HG03378 (cell line): Measurements from ENCODE around the gene PLCG1.

Experiments
- ATAC-seq: cut with Tn5 transposase; IDR thresholded peaks from one replicate; pipeline ENCODE4 v1.9.1; 2021; ENCODE audit warnings: mild to moderate bottlenecking, moderate library complexity; ENCODE audit not compliant: unreplicated experiment

PLCG1 gene

DNA sequence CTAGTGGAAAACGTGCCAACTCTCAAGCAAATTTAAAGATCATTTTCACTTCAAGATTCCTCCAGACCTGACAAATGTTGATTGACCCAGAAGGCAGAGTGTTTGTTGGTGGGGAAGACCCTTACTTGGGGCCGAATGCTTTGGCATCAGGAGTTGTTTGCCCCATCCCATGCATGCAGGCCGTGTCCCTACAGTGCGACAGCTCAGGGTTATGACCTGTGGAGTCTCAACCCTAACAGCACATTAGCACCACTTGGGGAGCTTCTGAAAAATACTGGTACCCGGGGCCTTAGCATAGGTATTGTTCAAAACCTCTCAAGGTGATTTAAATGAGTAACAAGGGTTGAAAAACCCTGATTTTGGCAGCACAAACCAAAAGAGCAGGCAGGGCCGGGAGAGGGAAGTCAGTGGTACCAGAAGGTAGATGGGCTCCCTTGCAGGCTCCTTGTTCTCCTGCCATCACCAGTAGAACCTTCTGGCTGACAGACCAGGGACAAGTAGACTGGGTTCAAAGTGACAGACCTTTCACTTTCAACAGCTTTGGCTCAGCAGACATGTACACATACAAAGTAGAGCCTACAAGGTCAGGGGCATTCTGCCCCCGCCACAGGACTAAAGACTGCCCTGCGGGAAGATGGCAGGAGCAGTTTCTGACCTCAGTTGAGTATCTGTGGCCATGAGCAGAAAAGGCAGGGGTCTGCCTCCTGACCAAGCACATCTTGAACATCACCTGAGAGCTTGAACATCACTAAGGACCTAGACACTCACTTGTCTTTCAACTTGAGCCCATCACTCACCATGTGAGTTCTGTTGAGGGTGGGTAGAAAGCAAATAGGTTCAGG lies 39.6 kb downstream of the PLCG1 start:
- no peak for ATAC-seq

DNA sequence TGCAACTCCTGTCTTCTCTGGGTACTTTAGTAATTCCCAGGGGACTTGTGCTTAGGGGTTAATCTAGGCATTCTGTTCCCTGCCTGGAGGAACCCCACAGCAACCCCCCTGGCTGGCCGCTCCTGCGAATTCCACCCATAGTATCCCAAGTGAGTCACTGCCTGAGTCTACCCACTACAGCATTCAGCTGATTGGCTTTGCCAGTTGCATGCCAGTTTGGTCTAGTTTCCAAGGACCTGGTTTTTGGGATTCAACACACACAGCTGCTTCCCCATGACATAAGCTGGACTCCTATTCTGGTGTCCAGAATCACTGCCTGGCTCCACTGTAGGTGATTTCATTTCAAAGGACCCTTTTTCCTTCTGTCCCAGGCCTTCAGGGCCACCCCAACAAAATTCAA lies 40.3 kb downstream of the PLCG1 start:
- no peak for ATAC-seq

DNA sequence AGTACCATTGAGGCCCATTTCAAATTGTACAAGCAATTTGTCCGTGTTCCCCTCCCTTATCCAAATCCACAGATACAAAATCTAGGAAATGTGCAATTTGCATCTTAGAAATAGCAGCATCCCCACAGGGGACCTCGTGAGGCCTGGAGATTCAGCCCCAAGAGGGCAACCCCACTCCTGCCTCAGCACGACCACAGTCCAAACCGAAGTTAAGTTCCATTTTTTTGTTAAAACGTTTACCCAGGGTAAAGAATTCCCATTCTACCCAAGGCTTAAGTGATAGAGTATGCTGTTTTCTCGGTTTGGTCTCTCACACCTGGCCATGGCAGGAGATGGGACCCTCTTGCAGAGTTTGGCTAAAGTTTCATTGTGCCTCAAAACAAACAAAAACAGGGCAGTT lies 41.2 kb downstream of the PLCG1 start:
- ATAC-seq, result no peak

DNA sequence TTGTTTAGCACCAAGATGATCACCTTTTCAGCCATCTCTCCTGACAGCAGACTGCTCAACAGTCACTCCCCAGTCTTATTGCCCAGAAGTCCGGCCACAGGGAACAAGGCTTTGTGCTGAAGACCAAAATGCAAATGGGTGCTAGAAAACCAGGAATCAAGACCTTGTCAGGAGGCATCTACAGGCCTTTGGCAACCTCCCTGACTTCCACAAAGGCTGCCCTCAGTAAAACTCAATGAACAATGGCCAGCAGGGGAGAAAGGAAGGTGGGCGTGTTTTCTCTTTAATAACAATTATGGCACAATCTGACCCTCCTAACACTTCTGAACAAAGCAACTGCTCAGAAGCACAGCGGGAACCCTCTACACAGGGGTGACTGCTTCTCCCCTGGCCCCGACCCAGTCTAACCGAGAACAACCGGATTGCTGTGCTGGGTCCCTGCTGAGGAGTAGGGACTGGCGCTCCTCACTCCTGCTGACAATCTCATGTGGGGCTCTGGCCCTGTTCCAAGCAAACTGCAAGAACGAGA lies 41.6 kb downstream of the PLCG1 start:
- no peak for ATAC-seq

DNA sequence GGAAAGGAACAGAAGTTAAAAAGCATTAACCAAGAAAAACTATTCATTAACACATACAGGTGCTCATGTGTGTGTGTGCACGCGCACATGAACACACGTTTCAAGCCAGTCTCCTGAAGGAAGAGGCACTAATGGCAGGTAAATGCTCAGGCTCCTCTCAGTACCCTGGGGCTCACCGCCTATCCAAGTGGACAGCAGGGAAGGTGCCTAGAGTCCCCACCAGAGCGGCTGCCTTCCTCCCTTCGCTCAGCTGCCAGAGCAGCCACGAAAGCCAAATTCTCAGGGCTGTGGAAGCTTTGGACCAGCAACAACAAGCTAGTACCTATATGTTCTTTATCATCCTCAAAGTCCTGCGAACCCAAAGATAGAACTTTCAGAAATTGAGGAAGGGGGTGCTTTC lies 42.6 kb downstream of the PLCG1 start:
- no peak for ATAC-seq

DNA sequence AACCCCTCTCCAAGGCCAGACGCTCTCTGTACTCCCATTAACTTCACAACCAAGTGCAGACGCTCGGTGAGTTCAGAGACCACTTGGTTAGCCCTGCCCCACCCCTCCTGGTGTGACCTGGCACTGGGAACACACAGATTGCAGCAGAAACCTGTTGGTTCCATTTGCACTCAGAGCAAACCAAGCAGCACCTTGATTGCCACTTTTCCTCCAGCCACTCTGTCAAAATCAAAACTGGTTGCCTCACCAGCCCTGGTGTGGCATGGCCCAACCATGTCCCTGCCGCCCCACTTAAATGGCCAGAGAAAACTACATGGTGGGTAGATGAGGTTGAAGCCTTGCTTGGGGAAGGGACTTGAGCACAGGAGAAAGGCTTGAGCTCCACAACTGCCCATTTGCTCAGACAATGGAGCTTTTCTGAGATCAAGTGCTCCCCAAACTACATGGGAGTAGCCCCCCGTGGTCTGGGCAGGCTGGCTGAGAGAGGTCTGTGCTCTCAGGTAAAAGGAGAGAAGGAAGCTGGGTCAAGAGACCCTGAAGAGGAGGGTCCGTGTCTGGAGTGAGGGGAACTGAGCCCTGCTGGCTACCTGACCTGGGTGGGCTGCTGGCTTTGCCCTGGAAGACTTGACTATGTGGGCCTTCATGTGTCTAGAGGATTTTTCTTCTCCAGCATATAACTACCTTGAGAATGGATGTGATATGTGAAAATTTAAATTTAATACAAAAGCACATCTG lies 43.4 kb downstream of the PLCG1 start:
- ATAC-seq, result no peak

DNA sequence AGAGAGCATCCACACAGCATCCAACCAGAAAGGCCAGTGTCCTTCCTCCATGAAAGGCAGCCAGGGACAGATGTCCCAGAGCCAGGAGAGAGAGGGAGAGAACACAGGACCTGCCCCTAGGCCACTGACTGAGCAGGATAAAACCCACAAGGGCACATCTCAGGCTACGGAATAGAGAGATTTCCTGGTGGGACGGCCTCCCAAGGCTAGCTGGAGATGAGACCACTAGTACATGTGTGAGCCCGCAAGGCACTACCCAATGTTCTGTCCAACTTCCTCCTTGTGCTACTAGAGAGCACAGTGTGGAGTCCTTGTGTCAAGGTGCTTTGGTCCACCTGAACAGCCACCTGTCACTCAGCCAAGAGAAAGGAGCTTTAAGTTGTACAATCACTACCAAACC lies 44.2 kb downstream of the PLCG1 start:
- no peak for ATAC-seq

DNA sequence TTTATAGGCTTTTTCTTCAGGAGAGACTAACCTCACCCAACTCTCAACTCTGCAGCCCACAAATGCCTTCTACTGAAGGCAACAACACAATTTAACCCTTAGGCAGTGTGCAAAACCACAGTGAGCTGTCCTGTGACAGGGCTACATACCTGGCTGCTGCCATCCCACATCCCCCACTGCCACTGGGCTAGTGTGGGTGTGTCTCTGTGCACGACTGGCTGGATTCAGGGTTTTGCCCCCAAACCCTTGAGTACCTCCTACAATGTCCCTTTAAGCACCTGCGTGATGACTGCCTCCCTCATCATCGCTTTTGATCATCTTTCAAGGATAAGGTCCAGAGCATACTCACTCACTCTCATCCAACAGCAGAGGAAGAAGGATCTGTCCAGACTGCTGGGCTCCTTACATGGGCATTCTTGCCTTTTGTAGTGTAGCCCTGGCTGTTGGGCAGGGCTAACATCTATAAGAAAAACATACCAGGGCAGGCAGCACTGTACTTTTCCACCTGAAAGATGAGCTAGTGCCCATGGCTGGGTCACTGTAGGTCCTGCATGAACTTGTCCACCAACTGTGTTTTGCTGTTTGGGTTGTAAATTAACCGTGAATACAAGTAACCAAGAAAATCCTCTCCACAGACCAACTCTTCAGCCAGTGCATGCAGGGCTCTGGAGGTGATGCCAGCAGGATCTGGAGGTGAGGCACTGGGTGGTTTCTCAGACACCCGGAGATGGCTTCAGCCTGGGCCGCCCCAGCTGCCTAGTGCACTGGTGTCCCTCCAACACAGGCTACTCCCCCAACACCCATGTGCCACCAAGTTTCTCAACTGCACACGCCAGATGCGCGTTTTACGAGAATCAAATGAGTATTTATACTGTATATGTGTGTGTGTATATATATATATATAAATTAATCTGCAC lies 45.2 kb downstream of the PLCG1 start:
- no peak for ATAC-seq

DNA sequence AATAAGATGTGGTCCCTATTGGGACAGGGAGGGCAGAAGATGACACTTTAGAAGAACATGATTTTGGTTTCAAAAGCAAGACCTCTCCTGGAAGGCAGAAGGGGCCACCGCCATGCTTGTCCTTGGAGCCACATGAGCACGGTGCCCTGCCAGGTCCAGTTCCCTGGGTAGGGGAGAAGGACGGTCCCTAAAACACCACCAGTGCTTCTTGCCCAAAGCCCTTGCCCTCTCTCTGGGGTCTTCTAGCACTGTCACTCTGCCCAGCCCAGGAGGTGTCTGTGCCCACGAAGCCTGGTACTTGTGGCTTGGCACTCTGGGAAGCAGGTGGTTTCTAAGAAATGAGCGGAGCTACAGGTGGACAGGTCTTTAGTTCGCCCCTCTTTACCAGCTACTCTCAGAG lies 46.0 kb downstream of the PLCG1 start:
- ATAC-seq, result no peak

DNA sequence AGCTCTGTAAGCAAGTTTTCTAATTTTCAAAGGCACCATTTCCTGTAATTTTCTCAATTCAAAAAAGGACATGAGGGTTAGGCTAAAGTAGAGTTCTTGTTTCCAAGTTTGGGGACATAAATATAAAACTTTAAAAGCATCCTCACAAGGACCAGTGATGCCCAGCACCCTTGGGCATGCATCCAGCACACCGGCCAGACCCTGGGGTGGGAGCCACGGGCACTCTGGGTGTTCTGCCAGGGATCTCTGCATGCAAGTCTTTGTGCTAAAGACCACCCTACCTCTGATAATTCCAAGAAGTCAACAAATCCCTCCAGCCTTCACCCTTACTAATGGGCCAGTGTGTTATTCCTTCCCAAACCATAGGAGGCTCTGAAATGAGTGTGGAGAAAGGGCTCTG lies 46.5 kb downstream of the PLCG1 start:
- ATAC-seq, result no peak

DNA sequence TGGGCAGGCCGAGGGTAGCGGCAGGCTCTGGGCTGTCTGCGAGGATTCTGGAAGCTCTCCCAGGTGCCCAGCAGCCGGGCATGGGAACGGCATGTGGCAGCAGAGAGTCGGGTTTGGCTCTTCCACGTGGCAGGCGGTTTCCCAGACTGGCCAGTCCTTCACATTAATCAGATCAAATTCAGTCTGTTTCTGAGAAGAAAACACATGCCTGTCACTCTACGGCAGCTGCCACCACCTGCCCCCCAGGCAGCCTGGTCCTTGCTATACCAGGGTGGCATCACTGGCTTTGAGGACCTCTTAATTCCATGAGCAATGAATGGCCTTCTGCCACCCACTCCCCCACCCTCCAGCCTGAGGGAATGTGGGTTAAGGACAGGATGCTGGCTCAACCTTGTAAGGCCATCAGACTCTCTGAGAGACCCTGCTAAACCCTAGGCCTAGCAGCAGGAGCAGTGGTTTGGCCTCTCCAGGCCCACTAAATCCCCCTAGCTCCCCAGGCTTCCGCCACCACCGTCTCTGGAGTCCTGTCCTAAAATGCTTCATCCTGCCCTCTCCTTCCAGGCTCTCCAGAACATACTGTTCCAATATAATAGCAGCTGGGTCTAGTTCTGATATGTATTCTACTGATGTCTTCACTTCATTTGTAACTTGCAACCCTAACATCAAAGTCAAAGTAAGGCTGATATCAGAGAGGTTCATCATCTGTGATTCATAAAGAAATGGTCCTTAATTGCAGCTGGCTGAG lies 47.8 kb downstream of the PLCG1 start:
- ATAC-seq, result no peak

DNA sequence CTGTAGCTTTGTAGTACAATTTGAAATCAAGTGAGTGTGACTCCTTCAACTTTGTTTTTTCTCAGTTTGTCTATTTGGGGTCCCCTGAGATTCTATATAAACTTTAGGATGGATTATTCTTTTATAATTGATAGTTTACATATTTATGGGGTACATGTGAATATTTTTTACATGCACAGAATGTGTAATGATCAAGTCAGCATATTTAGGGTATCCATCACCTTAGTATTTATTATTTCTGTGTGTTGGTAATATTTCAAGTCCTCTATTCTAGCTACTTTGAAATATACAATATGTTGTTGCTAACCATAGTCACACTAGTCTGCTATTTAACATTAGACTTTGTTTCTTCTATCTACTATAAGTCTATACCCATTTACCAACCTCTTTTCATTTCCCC lies 50.3 kb downstream of the PLCG1 start:
- no peak for ATAC-seq

DNA sequence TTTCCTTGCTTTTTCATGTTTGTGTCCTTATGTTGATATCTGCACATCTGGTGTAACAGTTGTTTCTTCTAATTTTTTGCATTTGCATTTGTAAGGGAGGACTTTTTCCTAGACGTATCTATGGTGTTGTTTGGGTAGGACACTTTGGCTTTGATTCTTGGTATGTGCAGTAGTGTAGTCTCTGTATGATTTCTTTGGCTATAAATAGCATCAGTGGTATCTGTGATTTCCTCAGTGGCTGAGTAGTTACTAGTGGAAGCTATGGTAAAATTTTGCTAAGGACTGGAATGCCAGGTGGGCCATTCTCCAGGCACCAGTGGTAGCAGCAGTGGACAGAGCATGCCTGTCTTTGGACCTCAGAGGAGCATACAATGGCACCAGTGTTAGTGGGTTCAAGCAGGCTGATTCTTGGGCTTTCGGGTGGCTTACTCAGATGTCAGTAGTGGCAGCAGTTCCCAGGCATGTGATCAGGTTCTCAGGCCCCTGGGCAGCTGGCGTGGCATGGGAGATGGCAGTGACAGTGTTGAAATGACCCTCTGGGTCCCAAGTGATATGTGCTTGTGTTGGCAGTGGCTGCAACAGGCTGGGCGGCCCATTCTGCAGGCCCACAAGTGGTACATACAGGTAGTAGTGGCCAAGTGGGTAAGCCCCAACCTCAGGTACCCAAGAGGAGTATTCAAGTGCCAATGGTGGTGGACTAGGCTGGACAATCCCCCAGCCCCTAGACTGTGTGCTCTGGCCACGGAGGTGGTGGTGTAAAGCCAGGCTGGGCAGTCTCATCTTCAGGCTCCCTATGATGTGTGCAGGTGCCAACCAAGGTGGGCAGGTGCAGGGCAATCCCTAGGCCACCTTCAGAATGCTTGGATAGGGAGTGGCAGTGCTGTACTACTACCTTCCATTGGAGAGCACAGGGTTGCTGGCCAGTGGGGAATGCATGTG lies 54.5 kb downstream of the PLCG1 start:
- ATAC-seq, result no peak

DNA sequence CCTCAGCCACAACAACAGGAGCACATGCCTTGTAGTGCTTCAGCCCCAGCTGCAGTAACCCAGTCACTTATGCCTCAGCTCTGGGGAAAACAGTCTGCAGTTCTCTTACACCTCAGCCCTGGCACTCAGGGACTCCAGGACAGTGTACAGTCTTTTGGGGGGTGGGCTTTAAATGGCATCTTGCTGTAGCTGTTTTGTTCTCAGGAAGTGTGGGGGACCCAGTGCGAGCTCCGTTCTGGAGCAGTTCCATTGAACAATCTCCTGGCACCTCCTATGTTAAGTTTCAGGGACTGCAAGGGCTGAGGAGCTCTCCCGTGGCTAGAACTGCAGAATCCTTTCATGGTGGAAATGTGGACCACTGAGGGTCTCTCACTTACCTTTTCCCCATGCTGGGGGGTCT lies 55.2 kb downstream of the PLCG1 start:
- no peak for ATAC-seq

DNA sequence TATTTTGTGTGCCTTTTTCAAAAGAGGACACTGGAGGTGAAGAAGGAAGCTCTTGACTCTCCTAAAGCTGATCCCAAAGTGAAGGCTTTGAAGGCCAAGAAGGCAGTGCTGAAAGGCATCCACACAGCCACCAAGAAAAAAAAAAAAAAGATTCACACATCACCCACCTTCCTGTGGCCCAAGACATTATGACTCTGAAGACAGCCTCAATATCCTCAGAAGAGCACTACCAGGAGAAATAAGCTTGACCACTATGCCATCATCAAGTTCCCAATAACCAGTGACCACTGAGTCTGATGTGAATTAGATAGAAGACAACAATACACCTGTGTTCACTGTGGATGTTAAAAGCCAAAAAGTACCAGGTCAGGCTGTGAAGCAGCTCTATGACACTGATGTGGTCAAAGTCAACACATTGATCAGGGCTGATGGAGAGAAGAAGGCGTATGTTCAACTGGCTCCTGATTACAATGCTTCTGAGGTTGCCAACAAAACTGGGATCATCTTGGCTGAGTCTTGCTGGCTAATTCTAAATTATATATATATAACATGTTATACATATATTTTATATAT lies 59.4 kb downstream of the PLCG1 start:
- ATAC-seq, result no peak

DNA sequence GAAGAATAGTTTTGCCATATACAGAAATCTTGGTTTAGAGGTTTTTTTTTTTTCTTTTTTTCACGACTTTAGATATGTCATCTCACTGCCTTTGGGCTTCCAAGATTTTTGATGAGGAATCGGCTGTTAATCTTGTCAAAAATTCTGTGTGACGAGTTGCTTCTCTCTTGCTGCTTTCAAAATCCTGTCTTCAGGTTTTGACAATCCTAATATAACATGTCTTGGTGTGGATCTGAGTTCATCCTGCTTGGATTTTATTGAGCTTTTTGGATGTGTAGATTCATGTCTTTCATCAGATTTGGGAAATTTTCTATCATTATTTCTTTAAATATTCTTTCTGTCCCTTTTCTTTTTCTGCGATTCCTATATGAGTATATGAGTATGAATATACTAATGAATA lies 61.1 kb downstream of the PLCG1 start:
- ATAC-seq, result no peak

DNA sequence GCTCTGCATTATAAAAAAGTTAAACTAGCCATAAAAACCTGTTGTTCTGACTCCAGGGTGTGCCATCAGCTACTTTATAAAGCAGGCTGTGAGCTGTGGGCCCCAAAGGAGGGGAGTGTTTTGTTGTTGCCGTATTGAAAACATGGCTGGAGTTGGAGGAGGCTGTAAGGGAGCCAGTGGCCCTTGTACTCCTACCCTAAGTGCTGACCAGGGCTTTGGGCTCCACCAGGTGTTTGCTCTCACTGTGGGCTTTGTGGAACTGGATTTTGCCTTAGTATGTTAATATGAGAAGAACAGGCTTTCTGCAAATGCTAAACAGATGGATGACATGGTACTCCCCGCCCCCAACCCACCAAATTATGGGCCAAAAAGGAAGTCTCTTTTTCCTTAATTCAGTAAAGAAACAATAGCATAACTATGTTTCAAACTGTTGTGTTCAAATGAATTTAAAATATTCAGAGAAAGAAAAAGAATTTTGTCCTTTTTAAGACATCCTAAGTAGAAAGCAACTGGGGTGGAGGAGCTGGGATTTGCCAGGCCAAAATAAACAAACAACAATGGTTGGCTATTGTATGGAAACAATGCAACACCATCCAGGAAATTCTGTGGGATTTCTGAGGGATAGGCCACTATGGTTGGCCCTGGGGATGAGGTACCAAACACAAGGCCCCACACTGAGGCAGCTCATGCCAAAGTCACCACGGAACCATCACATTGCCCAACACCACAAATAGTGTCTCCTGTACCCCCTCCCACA lies 63.3 kb downstream of the PLCG1 start:
- no peak for ATAC-seq

DNA sequence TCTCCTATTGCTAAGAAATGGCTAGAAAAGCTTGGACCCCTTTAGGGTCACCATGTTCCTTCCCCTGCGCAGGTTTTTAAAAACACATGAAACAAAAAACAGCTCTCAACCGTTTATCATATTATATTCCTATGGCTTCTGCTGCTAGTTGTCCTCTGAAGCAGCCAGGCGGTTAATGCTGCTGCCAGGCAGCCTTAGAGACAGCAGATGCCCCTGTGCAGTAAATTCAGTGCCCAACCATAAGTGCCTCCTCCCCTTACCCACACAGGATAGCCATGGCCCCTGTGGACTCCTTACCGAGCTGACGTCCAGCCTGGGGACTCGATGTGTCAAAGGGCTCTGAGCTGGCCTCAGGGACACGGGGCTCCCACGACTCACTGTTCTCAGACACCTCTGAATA lies 64.4 kb downstream of the PLCG1 start:
- ATAC-seq, result no peak
